Left lung (tissue), 10 donors: ENCODE data around the gene LARGE2. TPM values are rescaled to one million over a fixed set of nuclear protein-coding genes. Genes with fewer than 3 reads are reported as not detected.
A peak's percentile ranks its signal among the peaks of the same experiment; 100 is the strongest.

Experiments used
- ATAC-seq: fragments of 200-7000 bp; cut with Tn5 transposase; one replicate; pipeline ENCODE4 v1.9.1; 2020; ENCODE audit warnings: moderate library complexity
- DNase-seq, 4 donors: peaks; one replicate each; pipeline ENCODE4 v3.0.0-alpha.2; 2013 to 2020
- H3K27ac ChIP-seq, 2 donors: fragments of 200-600 bp; sonication (generic) in 1 of 2; one replicate each; pipeline versions ENCODE4 v1.5.0 to v1.8.0; 2020 to 2021
- H3K27me3 ChIP-seq, 2 donors: fragments of 200-600 bp; sonication (generic) in 1 of 2; one replicate each; pipeline versions ENCODE4 v1.5.0 to v1.8.0; 2020 to 2021
- H3K36me3 ChIP-seq, 2 donors: fragments of 200-600 bp; sonication (generic) in 1 of 2; one replicate each; pipeline versions ENCODE4 v1.5.0 to v1.8.0; 2020 to 2021
- H3K4me1 ChIP-seq, 2 donors: fragments of 200-600 bp; one replicate each; pipeline ENCODE4 v1.8.0; 2021
- H3K4me3 ChIP-seq, 2 donors: fragments of 200-600 bp; sonication (generic) in 1 of 2; one replicate each; pipeline versions ENCODE4 v1.5.0 to v1.8.0; 2020 to 2021; ENCODE audit warnings: mild to moderate bottlenecking in 1 of 2
- H3K9me3 ChIP-seq, 2 donors: fragments of 200-600 bp; sonication (generic) in 1 of 2; one replicate each; pipeline versions ENCODE4 v1.5.0 to v1.8.0; 2020 to 2021
- CTCF ChIP-seq, 2 donors: fragments of 200-600 bp; sonication (generic) in 1 of 2; IDR thresholded peaks; one replicate each; pipeline versions ENCODE4 v1.5.0 to v1.8.0; 2021; ENCODE audit warnings: antibody characterized with exemption in 2 of 2
- intact Hi-C, 2 donors: fragments of 100-400 bp; cut with DNase I; formaldehyde crosslinking; loops; one replicate each; pipeline versions ENCODE4 v1.11.2 to v1.14.2; 2022
- polyA plus RNA-seq, 6 donors: library from polyadenylated mRNA; unstranded; fragments of 120-200 nt; gene quantifications; one replicate each; pipeline ENCODE4 v1.2.1, GENCODE V29; 2013; ENCODE audit not compliant: insufficient read length in 6 of 6
- total RNA-seq, 2 donors: library from RNA; stranded (reverse); fragmentation: NEBNext Ultra II Directional; extraction: Animal tissue kit (Norgen Biotek cat#: 25700); gene quantifications; one replicate each; pipeline ENCODE4 v1.2.1, GENCODE V29; 2021
- donor health status: DM: no; HTN: yes; CAD: no.
- donor health status: DM: no; HTN: no; CAD: no.

The LARGE2 gene
- total and polyA plus RNA-seq, 8 donors, result 7.5 to 17.2 (median 13.5) TPM

- peak in 1 of 4 donors; percentile 68 for DNase-seq
- intact Hi-C loops, result no loop called here
- Histone ChIP-seq H3K27me3 (no peaks in the 10 kb centered on the region), H3K4me3 (no peak overlapping the region), H3K27ac (no peak overlapping the region), H3K4me1 (peaks cover 0 to 22% of the 10 kb centered on the region in 2 donors), H3K36me3 (peaks cover 0 to 77% of the 10 kb centered on the region in 2 donors), H3K9me3 (no peaks in the 10 kb centered on the region)
- TF ChIP-seq CTCF (IDR thresholded peaks at IDR 0.05), result no peak
- no peak for ATAC-seq
Measured at GRCh38 chr11:45933131-45933831, 10.8 kb downstream of the LARGE2 start.

- Histone ChIP-seq H3K4me3 (no peak overlapping the region), H3K27me3 (no peaks in the 10 kb centered on the region), H3K4me1 (peaks cover 0 to 22% of the 10 kb centered on the region in 2 donors), H3K36me3 (peaks cover 0 to 78% of the 10 kb centered on the region in 2 donors), H3K9me3 (no peaks in the 10 kb centered on the region), H3K27ac (no peak overlapping the region)
- TF ChIP-seq CTCF (IDR thresholded peaks at IDR 0.05), result no peak
- no peak for DNase-seq
- intact Hi-C loops, result no loop called here
- ATAC-seq, result no peak
Measured at GRCh38 chr11:45933846-45934579, 11.6 kb downstream of the LARGE2 start.

- peaks cover 0 to 78% of the 10 kb centered on the region in 2 donors for H3K36me3 ChIP-seq
Measured at GRCh38 chr11:45934580-45935318, 12.3 kb downstream of the LARGE2 start.

GRCh38 chr11:45935349-45936064 is 13.1 kb downstream of the LARGE2 start:
- Histone ChIP-seq H3K9me3 (no peaks in the 10 kb centered on the region), H3K27ac (no peak overlapping the region), H3K4me3 (no peak overlapping the region), H3K27me3 (no peaks in the 10 kb centered on the region), H3K36me3 (peaks cover 0 to 78% of the 10 kb centered on the region in 2 donors), H3K4me1 (peaks cover 0 to 12% of the 10 kb centered on the region in 2 donors)
- ATAC-seq, result no peak
- TF ChIP-seq CTCF (IDR thresholded peaks at IDR 0.05), result no peak
- intact Hi-C loops, result no loop called here
- DNase-seq, result no peak

More at GRCh38 chr11:45934580-45935318, 12.3 kb downstream of the LARGE2 start:
- Histone ChIP-seq H3K4me1 (peaks cover 0 to 19% of the 10 kb centered on the region in 2 donors), H3K27ac (no peak overlapping the region), H3K9me3 (no peaks in the 10 kb centered on the region), H3K27me3 (no peaks in the 10 kb centered on the region), H3K4me3 (no peak overlapping the region)
- DNase-seq (no peak), ATAC-seq (no peak)
- intact Hi-C loops, result no loop called here
- no peak for TF ChIP-seq CTCF (IDR thresholded peaks at IDR 0.05)
